ENCODE measurements around the gene DPH2.
A peak's percentile ranks its signal among the peaks of the same experiment; 100 is the strongest.

GRCh38 chr1:43934101-43934985 is 35.5 kb upstream of the DPH2 start:
- TF ChIP-seq CTCF (IDR thresholded peaks at IDR 0.05; ENCODE audit: poor library complexity, severe bottlenecking) (peak; percentile 82), TAF1 (IDR thresholded peaks at IDR 0.05; ENCODE audit: low read depth) (no peak)
- TF ChIP-seq, protein P1, sequence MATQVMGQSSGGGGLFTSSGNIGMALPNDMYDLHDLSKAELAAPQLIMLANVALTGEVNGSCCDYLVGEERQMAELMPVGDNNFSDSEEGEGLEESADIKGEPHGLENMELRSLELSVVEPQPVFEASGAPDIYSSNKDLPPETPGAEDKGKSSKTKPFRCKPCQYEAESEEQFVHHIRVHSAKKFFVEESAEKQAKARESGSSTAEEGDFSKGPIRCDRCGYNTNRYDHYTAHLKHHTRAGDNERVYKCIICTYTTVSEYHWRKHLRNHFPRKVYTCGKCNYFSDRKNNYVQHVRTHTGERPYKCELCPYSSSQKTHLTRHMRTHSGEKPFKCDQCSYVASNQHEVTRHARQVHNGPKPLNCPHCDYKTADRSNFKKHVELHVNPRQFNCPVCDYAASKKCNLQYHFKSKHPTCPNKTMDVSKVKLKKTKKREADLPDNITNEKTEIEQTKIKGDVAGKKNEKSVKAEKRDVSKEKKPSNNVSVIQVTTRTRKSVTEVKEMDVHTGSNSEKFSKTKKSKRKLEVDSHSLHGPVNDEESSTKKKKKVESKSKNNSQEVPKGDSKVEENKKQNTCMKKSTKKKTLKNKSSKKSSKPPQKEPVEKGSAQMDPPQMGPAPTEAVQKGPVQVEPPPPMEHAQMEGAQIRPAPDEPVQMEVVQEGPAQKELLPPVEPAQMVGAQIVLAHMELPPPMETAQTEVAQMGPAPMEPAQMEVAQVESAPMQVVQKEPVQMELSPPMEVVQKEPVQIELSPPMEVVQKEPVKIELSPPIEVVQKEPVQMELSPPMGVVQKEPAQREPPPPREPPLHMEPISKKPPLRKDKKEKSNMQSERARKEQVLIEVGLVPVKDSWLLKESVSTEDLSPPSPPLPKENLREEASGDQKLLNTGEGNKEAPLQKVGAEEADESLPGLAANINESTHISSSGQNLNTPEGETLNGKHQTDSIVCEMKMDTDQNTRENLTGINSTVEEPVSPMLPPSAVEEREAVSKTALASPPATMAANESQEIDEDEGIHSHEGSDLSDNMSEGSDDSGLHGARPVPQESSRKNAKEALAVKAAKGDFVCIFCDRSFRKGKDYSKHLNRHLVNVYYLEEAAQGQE (IDR thresholded peaks at IDR 0.05; ENCODE audit: borderline replicate concordance): no peak
